GM12875 (cell line): ENCODE measurements around the gene ATP13A2.

Experiments used
- H3K4me3 ChIP-seq: one replicate; pipeline ENCODE4 v1.5.1; 2011; ENCODE audit warnings: low read depth, low read length, control low read depth
- TF ChIP-seq, protein P1 (sequence below): IDR thresholded peaks from 2 replicates; pipeline ENCODE4 v1.5.1; 2011; ENCODE audit warnings: low read depth, mild to moderate bottlenecking, control low read depth, inconsistent platforms, low read length, moderate library complexity, borderline replicate concordance; ENCODE audit not compliant: insufficient read depth

Gene ATP13A2

DNA sequence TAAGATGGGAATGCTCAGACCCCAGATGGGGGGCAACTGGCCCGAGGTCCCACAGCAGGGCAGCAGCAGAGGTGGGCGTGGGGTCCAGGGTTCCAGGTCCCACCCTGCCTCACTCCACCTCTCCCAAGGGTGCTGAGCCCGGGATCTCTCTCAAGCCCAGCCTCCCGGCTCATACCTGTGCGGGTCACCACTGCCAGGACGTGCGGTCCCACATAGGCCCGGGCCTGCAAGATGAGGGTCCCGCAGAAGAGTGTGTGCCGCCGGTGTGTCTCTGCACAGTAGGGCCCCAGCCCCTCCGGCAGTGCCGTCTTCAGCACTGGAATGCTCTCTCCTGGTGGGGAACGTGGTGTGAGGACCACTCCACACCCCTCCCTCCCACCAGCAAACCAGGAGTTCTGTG, 14.9 kb downstream of the ATP13A2 start:
- TF ChIP-seq, protein P1, sequence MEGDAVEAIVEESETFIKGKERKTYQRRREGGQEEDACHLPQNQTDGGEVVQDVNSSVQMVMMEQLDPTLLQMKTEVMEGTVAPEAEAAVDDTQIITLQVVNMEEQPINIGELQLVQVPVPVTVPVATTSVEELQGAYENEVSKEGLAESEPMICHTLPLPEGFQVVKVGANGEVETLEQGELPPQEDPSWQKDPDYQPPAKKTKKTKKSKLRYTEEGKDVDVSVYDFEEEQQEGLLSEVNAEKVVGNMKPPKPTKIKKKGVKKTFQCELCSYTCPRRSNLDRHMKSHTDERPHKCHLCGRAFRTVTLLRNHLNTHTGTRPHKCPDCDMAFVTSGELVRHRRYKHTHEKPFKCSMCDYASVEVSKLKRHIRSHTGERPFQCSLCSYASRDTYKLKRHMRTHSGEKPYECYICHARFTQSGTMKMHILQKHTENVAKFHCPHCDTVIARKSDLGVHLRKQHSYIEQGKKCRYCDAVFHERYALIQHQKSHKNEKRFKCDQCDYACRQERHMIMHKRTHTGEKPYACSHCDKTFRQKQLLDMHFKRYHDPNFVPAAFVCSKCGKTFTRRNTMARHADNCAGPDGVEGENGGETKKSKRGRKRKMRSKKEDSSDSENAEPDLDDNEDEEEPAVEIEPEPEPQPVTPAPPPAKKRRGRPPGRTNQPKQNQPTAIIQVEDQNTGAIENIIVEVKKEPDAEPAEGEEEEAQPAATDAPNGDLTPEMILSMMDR, result no peak
- H3K4me3 ChIP-seq, result no peak overlapping the region

DNA sequence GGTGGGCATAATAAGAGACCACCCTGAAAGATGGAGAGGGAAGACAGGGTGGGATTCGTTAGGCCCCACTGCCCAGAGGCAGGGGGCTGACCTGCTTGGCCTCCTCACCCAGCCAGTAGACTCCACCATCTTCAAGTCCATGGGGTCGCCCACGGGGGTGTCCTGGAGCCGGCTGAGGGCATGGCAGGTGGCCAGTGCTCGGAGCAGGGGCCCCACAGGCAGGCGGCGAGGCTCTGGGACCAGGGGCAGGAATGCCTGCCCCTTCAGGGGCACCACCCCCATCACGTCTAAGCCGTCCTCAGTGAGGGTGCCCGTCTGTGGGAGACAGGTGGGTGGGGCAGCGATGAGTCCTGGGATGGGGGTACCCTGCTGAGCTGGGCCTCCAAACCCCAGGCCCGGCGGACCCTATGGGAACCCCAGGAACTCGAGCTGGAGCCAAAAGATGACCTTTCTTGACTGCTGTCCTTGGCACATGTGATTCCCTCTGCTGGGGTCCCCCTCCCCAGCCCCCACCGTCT, 18.1 kb downstream of the ATP13A2 start:
- no peak overlapping the region for H3K4me3 ChIP-seq
- TF ChIP-seq, protein P1, result no peak

DNA sequence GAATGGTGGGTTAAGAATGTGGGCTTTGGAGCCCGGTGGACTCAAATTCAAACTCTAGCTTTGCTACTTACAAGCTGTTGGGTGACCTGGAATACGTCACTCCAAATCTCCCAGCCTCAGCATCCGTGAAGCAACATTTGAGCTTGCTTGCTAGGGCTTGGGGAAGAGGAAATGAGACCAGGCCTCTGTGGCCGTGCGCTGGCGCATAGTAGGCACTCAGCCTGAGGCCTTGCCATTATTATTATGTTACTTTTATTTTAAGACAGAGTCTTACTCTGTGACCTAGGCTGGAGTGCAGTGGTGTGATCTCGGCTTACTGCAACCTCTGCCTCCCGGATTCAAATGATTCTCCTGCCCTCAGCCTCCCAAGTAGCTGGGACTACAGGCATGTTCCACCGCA, 19.1 kb downstream of the ATP13A2 start:
- H3K4me3 ChIP-seq, result no peak overlapping the region
- TF ChIP-seq, protein P1, result no peak

DNA sequence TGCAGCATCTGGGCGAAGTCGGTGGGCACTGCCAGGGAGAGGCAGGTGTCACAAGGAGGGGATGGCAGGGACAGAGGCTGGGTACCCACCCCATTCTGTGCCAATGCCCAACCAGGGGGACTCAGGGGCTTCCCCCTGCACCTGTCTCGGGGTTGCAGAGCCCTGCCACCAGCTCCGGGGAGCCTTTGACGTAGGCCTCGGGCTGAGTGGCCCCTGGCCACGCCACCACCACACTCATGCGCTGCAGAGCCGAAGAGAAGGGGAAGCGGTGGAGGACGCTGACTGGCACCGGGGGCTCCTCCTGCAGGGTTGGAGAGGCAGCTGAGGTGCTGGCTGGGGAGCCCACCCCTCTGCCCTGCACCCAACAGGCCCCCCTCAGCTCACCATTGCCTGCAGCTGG, 19.6 kb downstream of the ATP13A2 start:
- no peak overlapping the region for H3K4me3 ChIP-seq
- TF ChIP-seq, protein P1, result no peak

DNA sequence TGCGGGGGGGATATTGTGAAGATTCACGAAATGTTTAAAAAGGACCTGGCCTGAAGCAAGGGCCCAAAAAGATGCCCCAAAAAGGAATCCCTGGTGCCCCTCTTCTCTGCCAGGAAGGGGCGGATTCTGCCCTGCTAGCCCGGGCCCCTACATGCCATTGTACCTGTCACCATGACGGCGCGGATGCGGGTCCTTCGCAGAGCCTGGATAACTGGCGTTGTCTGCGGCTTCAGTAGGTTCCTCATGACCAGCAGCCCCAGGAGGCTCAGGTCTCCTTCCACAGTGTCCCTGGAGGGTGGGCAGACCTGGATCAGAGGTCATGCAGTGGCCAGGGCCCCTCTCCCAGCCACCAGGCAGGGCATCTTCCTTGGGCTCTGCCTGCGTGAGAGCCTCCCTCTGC, 20.2 kb downstream of the ATP13A2 start:
- TF ChIP-seq, protein P1, result no peak
- H3K4me3 ChIP-seq, result no peak overlapping the region

DNA sequence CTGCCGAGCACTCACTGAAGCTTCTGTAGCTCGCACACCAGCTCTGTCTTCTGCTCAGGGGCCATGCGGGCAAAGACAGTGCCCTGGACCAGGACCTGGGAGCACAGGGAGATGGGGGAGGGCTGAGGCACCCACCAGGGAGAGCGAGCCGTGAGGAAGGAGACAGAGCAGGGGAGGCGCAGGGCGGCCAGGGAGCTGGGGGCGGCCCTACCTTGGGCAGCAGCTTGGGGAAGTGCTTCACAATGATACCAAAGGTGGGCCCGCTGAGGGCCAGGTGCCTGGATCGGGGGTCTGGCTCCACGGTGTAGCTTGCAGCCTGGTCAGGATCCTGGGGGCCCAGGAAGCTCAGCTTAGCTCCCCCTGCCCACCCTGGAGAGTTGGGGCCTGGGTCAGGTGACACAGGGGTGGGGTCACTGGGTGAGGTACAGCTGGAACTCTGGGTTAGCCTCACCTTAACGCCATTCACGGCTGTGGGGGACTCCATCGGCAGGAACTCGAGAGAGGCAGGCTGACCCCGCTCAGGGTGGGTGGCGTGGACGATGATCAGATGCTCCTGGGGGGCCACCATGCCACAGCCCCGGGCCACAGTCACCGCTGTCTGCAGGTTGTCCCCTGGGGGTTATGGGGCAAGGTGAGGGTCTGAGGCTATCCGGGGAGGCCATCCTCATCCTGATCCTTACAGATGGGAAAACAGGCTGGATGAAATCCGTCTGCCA, 21.9 kb downstream of the ATP13A2 start:
- TF ChIP-seq, protein P1, result no peak
- no peak overlapping the region for H3K4me3 ChIP-seq

DNA sequence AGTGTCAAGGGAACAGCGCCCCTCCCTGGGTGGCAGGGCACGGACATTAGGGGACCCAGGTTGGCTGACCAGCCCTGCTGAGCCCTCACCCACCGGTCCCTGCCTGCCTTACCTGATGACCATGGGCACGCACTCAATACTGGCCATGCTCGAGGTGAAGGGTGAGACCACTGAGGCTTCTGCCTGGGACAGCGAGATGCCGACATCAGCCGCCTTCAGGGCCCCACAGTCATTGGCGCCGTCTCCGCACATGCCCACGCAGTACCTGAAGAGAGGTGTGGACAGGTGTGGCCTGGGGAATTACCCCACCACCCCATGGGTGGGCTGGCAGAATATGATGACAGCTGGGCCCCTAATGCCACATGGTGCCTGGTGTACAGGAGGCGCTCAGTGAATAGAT, 23.5 kb downstream of the ATP13A2 start:
- no peak overlapping the region for H3K4me3 ChIP-seq
- TF ChIP-seq, protein P1, result no peak
